ENCODE measurements around the gene PTPRD. TPM values are rescaled to one million over a fixed set of nuclear protein-coding genes. Genes with fewer than 3 reads are reported as not detected.

The PTPRD gene
- total RNA-seq, 3 donors from 2014 or later (not counting 1 experiment from before 2014, with no cell fraction given): 0.05 to 0.68 TPM; not detected in 1

DNA sequence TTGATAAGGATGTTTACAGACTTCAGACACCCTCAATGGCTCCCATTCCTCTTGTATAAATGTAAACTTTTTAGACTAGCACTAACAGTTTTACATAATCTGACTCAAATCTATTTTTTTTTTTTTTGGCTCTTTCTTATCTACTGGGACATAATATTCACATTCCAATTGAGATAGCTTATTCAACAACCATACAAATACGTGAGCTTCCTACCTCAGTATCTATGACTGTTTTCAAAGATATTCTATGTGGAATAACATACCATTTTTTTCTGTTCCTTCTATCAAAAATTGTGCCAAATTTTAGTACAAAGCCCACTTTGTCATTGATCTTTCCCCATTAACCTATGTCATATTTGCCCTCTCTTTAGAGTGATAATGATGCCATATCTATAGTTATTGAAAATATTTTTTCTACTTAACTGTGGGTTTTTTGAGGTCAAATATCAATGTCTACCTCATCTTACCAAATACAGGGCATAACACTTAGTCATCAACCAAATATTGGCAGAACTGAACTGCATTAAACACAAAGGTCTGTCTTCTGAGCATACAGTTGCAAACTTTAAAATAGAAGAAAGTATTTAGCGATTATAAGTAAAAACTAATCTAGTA is 482.6 kb downstream of the PTPRD start:
- 80% methylated on average over 1 of the region's 2 CpGs for WGBS (ENCODE audit: insufficient coverage)
- DNase-seq: no peak
- intact Hi-C loops (cut with micrococcal nuclease): no loop called here

GRCh38 chr9:10127867-10128266 is 484.9 kb downstream of the PTPRD start:
- no peaks in the 10 kb centered on the region for H3K4me1 Mint-ChIP-seq

More for the DNA sequence above, 482.6 kb downstream of the PTPRD start:
- ATAC-seq: no peak
- no peaks in the 10 kb centered on the region for H3K27me3 ChIP-seq (ENCODE audit: control insufficient read depth, insufficient read depth, low read length)
- H3K9me3 ChIP-seq (ENCODE audit: control insufficient read depth, insufficient read depth, low read length): peaks cover 4% of the 10 kb centered on the region
- H3K36me3 ChIP-seq (ENCODE audit: control insufficient read depth, insufficient read depth, low read length): no peaks in the 10 kb centered on the region
- no peak overlapping the region for H3K4me3 ChIP-seq (ENCODE audit: low read length)
- Mint-ChIP-seq H3K27me3 (ENCODE audit: low read depth in 2 of 2) (no peaks in the 10 kb centered on the region), H3K9me3 (peaks cover 17% of the 10 kb centered on the region in 2 donors), H3K36me3 (peaks cover 19% of the 10 kb centered on the region), H3K27ac (no peak overlapping the region), H3K4me1 (no peaks in the 10 kb centered on the region), H3K4me3 (no peak overlapping the region)
- no peaks in the 10 kb centered on the region for H3K4me1 ChIP-seq (ENCODE audit: control insufficient read depth, insufficient read depth, low read length)
- no peak overlapping the region for H3K27ac ChIP-seq (ENCODE audit: low read length)
- TF ChIP-seq, protein P1, sequence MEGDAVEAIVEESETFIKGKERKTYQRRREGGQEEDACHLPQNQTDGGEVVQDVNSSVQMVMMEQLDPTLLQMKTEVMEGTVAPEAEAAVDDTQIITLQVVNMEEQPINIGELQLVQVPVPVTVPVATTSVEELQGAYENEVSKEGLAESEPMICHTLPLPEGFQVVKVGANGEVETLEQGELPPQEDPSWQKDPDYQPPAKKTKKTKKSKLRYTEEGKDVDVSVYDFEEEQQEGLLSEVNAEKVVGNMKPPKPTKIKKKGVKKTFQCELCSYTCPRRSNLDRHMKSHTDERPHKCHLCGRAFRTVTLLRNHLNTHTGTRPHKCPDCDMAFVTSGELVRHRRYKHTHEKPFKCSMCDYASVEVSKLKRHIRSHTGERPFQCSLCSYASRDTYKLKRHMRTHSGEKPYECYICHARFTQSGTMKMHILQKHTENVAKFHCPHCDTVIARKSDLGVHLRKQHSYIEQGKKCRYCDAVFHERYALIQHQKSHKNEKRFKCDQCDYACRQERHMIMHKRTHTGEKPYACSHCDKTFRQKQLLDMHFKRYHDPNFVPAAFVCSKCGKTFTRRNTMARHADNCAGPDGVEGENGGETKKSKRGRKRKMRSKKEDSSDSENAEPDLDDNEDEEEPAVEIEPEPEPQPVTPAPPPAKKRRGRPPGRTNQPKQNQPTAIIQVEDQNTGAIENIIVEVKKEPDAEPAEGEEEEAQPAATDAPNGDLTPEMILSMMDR (IDR thresholded peaks at IDR 0.05): no peak

DNA sequence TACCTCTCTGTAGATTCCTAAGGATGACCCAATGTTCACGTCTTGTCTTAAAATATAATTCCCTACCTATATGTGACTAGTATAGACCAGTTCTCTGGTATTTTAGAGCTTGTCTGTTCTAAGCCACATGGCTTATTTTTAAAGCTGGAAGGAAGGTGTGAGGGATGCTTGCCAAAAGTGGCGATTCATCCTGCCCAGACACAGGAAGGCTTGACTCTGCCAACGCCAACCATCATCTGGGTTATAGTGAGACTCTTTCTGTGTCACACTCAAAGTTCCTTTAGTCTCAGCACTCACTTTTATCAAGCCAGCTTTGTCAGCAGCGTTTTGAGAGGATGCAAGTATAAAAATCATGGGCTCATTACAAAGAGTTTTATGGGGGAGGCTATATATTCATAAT is 500.0 kb downstream of the PTPRD start:
- Mint-ChIP-seq H3K4me3 (no peak overlapping the region), H3K4me1 (no peaks in the 10 kb centered on the region), H3K36me3 (peaks cover 7% of the 10 kb centered on the region), H3K9me3 (peaks cover 2 to 10% of the 10 kb centered on the region in 2 donors), H3K27me3 (ENCODE audit: low read depth in 2 of 2) (no peaks in the 10 kb centered on the region), H3K27ac (no peak overlapping the region)
- no peaks in the 10 kb centered on the region for H3K27me3 ChIP-seq (ENCODE audit: control insufficient read depth, insufficient read depth, low read length)
- no peaks in the 10 kb centered on the region for H3K4me1 ChIP-seq (ENCODE audit: control insufficient read depth, insufficient read depth, low read length)
- no peak for ATAC-seq
- no peaks in the 10 kb centered on the region for H3K36me3 ChIP-seq (ENCODE audit: control insufficient read depth, insufficient read depth, low read length)
- H3K27ac ChIP-seq (ENCODE audit: low read length): no peak overlapping the region
- 40% methylated on average over 2 of the region's 4 CpGs for WGBS (ENCODE audit: insufficient coverage)
- TF ChIP-seq, protein P1 (IDR thresholded peaks at IDR 0.05): no peak
- DNase-seq: no peak
- H3K4me3 ChIP-seq (ENCODE audit: low read length): no peak overlapping the region
- intact Hi-C loops (cut with micrococcal nuclease): no loop called here
- peaks cover 1% of the 10 kb centered on the region for H3K9me3 ChIP-seq (ENCODE audit: control insufficient read depth, insufficient read depth, low read length)

More at GRCh38 chr9:10127867-10128266, 484.9 kb downstream of the PTPRD start:
- no peaks in the 10 kb centered on the region for H3K27me3 Mint-ChIP-seq (ENCODE audit: low read depth in 2 of 2)
- Histone ChIP-seq H3K4me1 (ENCODE audit: control insufficient read depth, insufficient read depth, low read length) (no peaks in the 10 kb centered on the region), H3K27ac (ENCODE audit: low read length) (no peak overlapping the region), H3K9me3 (ENCODE audit: control insufficient read depth, insufficient read depth, low read length) (no peaks in the 10 kb centered on the region), H3K27me3 (ENCODE audit: control insufficient read depth, insufficient read depth, low read length) (no peaks in the 10 kb centered on the region), H3K36me3 (ENCODE audit: control insufficient read depth, insufficient read depth, low read length) (no peaks in the 10 kb centered on the region), H3K4me3 (ENCODE audit: low read length) (no peak overlapping the region)
- no peak overlapping the region for H3K27ac Mint-ChIP-seq
- intact Hi-C loops (cut with micrococcal nuclease): loop anchor here (10.0 kb wide), 1 partner anchor 57 kb away; no protein-coding TSS in a partner anchor
- DNase-seq: no peak
- no CpG with 5 or more reads among the region's 1 CpG for WGBS (ENCODE audit: insufficient coverage)
- no peak overlapping the region for H3K4me3 Mint-ChIP-seq
- ATAC-seq: no peak
- H3K9me3 Mint-ChIP-seq: peaks cover 13 to 15% of the 10 kb centered on the region in 2 donors
- peaks cover 14% of the 10 kb centered on the region for H3K36me3 Mint-ChIP-seq
- TF ChIP-seq, protein P1 (IDR thresholded peaks at IDR 0.05): no peak

DNA sequence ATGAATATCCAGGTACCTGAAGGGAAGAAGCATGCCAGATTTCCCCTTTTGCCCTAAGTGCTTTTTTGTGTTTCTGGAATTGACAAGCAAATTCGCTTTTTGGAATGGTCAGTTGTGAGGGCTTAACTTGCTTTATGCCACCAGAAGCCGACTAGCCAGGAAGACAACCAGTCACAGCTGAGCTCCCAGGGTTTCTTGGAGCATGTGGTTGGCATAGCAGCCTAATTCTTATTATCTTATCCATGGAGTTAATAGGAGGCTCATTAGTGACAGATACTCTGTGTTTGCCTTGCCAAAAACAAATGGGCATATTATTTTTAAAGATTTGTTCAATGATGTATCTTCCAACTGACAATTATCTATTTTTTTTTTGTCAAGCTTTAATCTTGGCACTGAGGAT is 500.7 kb downstream of the PTPRD start:
- no peaks in the 10 kb centered on the region for H3K27me3 Mint-ChIP-seq (ENCODE audit: low read depth in 2 of 2)

More for the DNA sequence above, 500.7 kb downstream of the PTPRD start:
- Histone ChIP-seq H3K27ac (ENCODE audit: low read length) (no peak overlapping the region), H3K4me1 (ENCODE audit: control insufficient read depth, insufficient read depth, low read length) (no peaks in the 10 kb centered on the region), H3K27me3 (ENCODE audit: control insufficient read depth, insufficient read depth, low read length) (no peaks in the 10 kb centered on the region), H3K9me3 (ENCODE audit: control insufficient read depth, insufficient read depth, low read length) (peaks cover 2% of the 10 kb centered on the region), H3K36me3 (ENCODE audit: control insufficient read depth, insufficient read depth, low read length) (no peaks in the 10 kb centered on the region), H3K4me3 (ENCODE audit: low read length) (no peak overlapping the region)
- ATAC-seq (no peak), DNase-seq (no peak)
- H3K27ac Mint-ChIP-seq: no peak overlapping the region
- 78% methylated on average over 2 of the region's 2 CpGs for WGBS (ENCODE audit: insufficient coverage)
- no peaks in the 10 kb centered on the region for H3K4me1 Mint-ChIP-seq
- H3K36me3 Mint-ChIP-seq: peaks cover 7% of the 10 kb centered on the region
- intact Hi-C loops (cut with micrococcal nuclease): no loop called here
- H3K4me3 Mint-ChIP-seq: no peak overlapping the region
- TF ChIP-seq, protein P1 (IDR thresholded peaks at IDR 0.05): no peak
- H3K9me3 Mint-ChIP-seq: peaks cover 2 to 10% of the 10 kb centered on the region in 2 donors
